ENCODE results near the gene FNDC10. TPM values are rescaled to one million over a fixed set of nuclear protein-coding genes. Genes with fewer than 3 reads are reported as not detected.

FNDC10 gene
- total and polyA plus RNA-seq, 10 of the 15 experiments (the other 5 are each of a cell fraction or from before 2014, with no cell fraction given) = 0.05 to 1.3 (median 0.25) TPM; not detected in 4

- TF ChIP-seq PBX3 (IDR thresholded peaks at IDR 0.05; ENCODE audit: insufficient replicate concordance, low read depth, low read length) = no peak
Observed at GRCh38 chr1:1606232-1606631, 6.3 kb upstream of the FNDC10 start (continued).

DNA sequence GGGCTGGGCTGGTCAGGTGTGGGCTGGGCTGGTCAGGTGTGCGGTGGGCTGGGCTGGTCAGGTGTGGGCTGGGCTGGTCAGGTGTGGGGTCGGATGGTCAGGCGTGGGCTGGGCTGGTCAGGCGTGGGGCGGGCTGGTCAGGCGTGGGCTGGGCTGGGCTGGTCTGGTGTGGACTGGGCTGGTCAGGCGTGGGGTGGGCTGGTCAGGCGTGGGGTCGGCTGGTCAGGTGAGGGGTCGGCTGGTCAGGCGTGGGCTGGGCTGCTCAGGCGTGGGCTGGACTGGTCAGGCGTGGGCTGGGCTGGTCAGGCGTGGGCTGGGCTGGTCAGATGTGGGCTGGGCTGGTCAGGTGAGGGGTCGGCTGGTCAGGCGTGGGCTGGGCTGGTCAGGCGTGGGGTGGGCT lies 5.8 kb upstream of the FNDC10 start:
- CTCF ChIA-PET = no interaction called here
- no peak overlapping the region for H3K27ac ChIP-seq (ENCODE audit: control insufficient read depth, insufficient read depth)
- in situ Hi-C loops (cut with MboI) (no loop called here), intact Hi-C loops (cut with micrococcal nuclease; ENCODE audit: unreplicated experiment) (no loop called here)
- FAIRE-seq = no peak
- no peak overlapping the region for H3K9ac ChIP-seq (ENCODE audit: control insufficient read depth, insufficient read depth, low read length)
- BruUV-seq (replicated peaks) = no TSS peak
- H3K36me3 ChIP-seq (ENCODE audit: control insufficient read depth in 2 of 2, insufficient read depth in 2 of 2, low read length in 1 of 2) = no peaks in the 10 kb centered on the region
- no peak overlapping the region for H3K4me2 ChIP-seq (ENCODE audit: control insufficient read depth, insufficient read depth)
- SMC1A ChIA-PET (ENCODE audit: uncharacterized antibody, unreplicated experiment) = no interaction called here
- no peak for DNase-seq (ENCODE audit: low read depth, low spot score)
- RAD21 ChIA-PET (ENCODE audit: unreplicated experiment) = no interaction called here
- no peaks in the 10 kb centered on the region for H4K20me1 ChIP-seq (ENCODE audit: control insufficient read depth, insufficient read depth)
- no peak for ATAC-seq
- no peak overlapping the region for H2AFZ ChIP-seq (ENCODE audit: control insufficient read depth, low read depth, low read length)
- peaks cover 29% of the 10 kb centered on the region for H3K4me1 ChIP-seq (ENCODE audit: control insufficient read depth, insufficient read depth, low read length)
- 92% methylated on average over 6 of the region's 17 CpGs for WGBS (ENCODE audit: insufficient coverage, insufficient replicate concordance, low lambda C conversion rate, missing lambda C conversion rate)
- H3K9me3 ChIP-seq (replicated peaks; ENCODE audit: control insufficient read depth, insufficient read depth, low read length) = no peaks in the 10 kb centered on the region
- H3K79me2 ChIP-seq (ENCODE audit: control insufficient read depth, insufficient read depth, low read length) = no peaks in the 10 kb centered on the region
- H3K27me3 ChIP-seq (replicated peaks in 1 of 2; ENCODE audit: control insufficient read depth in 2 of 2, insufficient read depth in 2 of 2, low read length in 1 of 2) = no peaks in the 10 kb centered on the region; a peak in 1 of 4 replicates
- TF ChIP-seq, protein P1, sequence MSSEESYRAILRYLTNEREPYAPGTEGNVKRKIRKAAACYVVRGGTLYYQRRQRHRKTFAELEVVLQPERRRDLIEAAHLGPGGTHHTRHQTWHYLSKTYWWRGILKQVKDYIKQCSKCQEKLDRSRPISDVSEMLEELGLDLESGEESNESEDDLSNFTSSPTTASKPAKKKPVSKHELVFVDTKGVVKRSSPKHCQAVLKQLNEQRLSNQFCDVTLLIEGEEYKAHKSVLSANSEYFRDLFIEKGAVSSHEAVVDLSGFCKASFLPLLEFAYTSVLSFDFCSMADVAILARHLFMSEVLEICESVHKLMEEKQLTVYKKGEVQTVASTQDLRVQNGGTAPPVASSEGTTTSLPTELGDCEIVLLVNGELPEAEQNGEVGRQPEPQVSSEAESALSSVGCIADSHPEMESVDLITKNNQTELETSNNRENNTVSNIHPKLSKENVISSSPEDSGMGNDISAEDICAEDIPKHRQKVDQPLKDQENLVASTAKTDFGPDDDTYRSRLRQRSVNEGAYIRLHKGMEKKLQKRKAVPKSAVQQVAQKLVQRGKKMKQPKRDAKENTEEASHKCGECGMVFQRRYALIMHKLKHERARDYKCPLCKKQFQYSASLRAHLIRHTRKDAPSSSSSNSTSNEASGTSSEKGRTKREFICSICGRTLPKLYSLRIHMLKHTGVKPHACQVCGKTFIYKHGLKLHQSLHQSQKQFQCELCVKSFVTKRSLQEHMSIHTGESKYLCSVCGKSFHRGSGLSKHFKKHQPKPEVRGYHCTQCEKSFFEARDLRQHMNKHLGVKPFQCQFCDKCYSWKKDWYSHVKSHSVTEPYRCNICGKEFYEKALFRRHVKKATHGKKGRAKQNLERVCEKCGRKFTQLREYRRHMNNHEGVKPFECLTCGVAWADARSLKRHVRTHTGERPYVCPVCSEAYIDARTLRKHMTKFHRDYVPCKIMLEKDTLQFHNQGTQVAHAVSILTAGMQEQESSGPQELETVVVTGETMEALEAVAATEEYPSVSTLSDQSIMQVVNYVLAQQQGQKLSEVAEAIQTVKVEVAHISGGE (CRISPR knock-in tag; IDR thresholded peaks at IDR 0.05) = no peak
- no peak for TF ChIP-seq YY1 (IDR thresholded peaks at IDR 0.05; ENCODE audit: low read depth, low read length)
- no peak for TF ChIP-seq PAX5 (IDR thresholded peaks at IDR 0.05; ENCODE audit: borderline replicate concordance, low read depth, low read length)
- TF ChIP-seq SRF (IDR thresholded peaks at IDR 0.05; ENCODE audit: low read depth in 2 of 2, low read length in 2 of 2) = no peak
- TF ChIP-seq DPF2 (IDR thresholded peaks at IDR 0.05) = no peak
- TF ChIP-seq RB1 (IDR thresholded peaks at IDR 0.05; ENCODE audit: borderline replicate concordance) = no peak
- no peak overlapping the region for H3K4me3 ChIP-seq
- POLR2A ChIA-PET = no interaction called here
